ENCODE measurements around the gene PIK3R5. TPM values are rescaled to one million over a fixed set of nuclear protein-coding genes. Genes with fewer than 3 reads are reported as not detected.
A peak's percentile ranks its signal among the peaks of the same experiment; 100 is the strongest.
"Not testable (repeated sequence)": the region's sequence is repeated elsewhere in the genome, so short reads cannot be mapped to it uniquely, and the experiment has no call there.

Gene PIK3R5
- polyA plus RNA-seq, 2 of the 4 experiments (the other 2 are of a cell fraction) = 0.01 TPM; not detected in 1

DNA sequence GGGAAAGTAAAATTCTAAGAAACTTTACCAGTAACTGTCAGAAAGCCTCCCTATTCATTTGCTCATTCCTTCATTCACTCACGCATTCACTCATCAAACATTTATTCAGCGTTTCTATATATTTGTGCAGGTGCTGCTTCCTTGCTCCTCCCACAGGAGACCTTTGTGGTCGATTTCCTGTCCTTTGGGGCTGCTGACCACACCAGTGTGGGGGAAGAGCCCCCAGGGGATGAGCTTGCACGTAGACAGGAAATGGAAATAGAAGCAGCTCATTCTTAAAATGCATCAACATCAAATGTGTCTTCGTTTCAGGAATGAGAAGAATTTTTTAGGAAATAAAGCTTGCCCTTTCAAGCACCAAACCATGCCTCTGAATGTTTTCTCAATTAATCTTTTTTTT, 107.6 kb downstream of the PIK3R5 start:
- TF ChIP-seq JUNB (IDR thresholded peaks at IDR 0.05) (no peak), ZC3H11A (IDR thresholded peaks at IDR 0.05) (no peak), ZNF302 (CRISPR knock-in tag; IDR thresholded peaks at IDR 0.05) (no peak), CBX2 (IDR thresholded peaks at IDR 0.05; ENCODE audit: borderline replicate concordance, low read depth) (no peak), KDM1A (IDR thresholded peaks at IDR 0.05; ENCODE audit: low read depth) (no peak), EHMT2 (IDR thresholded peaks at IDR 0.05; ENCODE audit: low read depth) (no peak), TP53 (CRISPR knock-in tag; IDR thresholded peaks at IDR 0.05) (no peak), RCOR1 (IDR thresholded peaks at IDR 0.05; ENCODE audit: low read depth, low read length) (no peak)
- POLR2A ChIA-PET = no interaction called here
- Histone ChIP-seq H3K4me1 (peaks cover 8% of the 10 kb centered on the region; the same call in 1 of the 3 replicates), H3K27ac (no peak overlapping the region), H3K4me2 (no peak overlapping the region), H3K9me3 (no peaks in the 10 kb centered on the region), H3K4me3 (no peak overlapping the region)
- CTCF ChIA-PET = interaction anchor here (0.7 to 1.2 kb wide), 7 partner anchors 11 to 73 kb away, joined by 3 to 6 read pairs (median 3); no protein-coding TSS in a partner anchor
- DNase-seq (ENCODE audit: low read depth in 1 of 2, low spot score in 1 of 2) (no peak), FAIRE-seq (no peak), ATAC-seq (no peak)
- 35% methylated on average over 5 of the region's 5 CpGs for WGBS (ENCODE audit: missing lambda C conversion rate)

DNA sequence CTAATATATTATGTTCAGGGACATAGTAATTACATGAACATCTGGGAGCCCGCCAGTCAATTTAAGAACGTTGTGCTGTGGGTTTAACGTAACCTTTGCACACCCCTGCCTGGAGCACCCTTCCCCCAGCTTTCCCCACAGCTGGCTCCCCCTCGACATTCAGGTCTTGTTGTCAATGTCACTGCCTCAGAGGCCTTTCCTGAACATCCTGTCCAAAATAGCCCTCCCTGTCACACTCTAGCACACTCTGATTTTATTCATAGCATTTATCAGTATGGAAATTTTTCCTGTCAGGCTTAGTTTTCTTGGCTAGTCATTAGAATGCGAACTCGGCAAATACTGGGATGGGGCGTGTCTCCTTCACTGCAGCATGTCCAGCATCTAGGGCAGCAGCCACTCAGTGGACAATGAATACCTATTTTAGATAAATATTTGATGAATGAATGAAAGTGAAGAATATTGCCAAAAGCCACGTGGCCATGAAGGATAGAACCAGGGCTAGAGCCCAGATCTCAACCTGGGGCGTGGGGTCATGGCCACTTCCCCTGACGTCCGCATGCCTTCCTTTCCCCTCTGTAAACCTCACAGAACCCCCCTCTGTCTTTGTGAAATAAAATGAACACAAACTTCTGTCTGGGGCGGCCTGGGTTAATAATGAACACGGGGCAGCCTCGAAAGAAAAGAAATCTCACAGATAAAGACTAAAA, 108.5 kb downstream of the PIK3R5 start:
- ChIA-PET POLR2A (no interaction called here), CTCF (interaction anchor here (0.7 to 1.0 kb wide), 2 partner anchors 31 to 71 kb away, joined by 3 to 4 read pairs; no protein-coding TSS in a partner anchor)
- 40% methylated on average over 14 of the region's 14 CpGs for WGBS (ENCODE audit: missing lambda C conversion rate)
- no peak for ATAC-seq
- H3K9me3 ChIP-seq = no peaks in the 10 kb centered on the region
- peaks cover 8% of the 10 kb centered on the region; the same call in 1 of the 3 replicates for H3K4me1 ChIP-seq
- peak overlapping the region; percentile 39 for H3K4me2 ChIP-seq
- H3K27ac ChIP-seq = no peak overlapping the region
- DNase-seq (ENCODE audit: low read depth in 1 of 2, low spot score in 1 of 2) = no peak
- TF ChIP-seq MAFK (IDR thresholded peaks at IDR 0.05; ENCODE audit: partially characterized antibody) (peak; percentile 29), KDM1A (IDR thresholded peaks at IDR 0.05; ENCODE audit: low read depth) (no peak)
- FAIRE-seq = no peak
- H3K4me3 ChIP-seq = no peak overlapping the region

DNA sequence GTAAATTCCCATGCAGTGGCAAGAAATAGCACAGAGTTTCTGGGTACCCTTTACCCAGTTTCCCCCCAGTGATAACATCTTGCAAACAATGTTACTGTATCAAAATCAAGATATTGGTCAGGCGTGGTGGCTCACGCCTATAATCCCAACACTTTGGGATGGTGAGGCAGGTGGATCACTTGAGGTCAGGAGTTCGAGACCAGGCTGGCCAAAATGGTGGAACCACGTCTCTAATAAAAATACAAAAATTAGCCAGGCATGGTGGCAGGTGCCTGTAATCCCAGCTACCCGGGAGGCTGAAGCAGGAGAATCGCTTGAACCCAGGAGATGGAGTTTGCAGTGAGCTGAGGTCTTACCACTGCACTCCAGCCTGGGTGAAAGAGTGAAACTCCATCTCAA, 109.3 kb downstream of the PIK3R5 start:
- CTCF ChIA-PET; H3K9me3 ChIP-seq; ATAC-seq; H3K4me1 ChIP-seq; H3K4me3 ChIP-seq; H3K27ac ChIP-seq; DNase-seq (ENCODE audit: low read depth in 1 of 2, low spot score in 1 of 2); POLR2A ChIA-PET; FAIRE-seq; H3K4me2 ChIP-seq: not testable (repeated sequence)
- 56% methylated on average over 6 of the region's 6 CpGs for WGBS (ENCODE audit: missing lambda C conversion rate)

DNA sequence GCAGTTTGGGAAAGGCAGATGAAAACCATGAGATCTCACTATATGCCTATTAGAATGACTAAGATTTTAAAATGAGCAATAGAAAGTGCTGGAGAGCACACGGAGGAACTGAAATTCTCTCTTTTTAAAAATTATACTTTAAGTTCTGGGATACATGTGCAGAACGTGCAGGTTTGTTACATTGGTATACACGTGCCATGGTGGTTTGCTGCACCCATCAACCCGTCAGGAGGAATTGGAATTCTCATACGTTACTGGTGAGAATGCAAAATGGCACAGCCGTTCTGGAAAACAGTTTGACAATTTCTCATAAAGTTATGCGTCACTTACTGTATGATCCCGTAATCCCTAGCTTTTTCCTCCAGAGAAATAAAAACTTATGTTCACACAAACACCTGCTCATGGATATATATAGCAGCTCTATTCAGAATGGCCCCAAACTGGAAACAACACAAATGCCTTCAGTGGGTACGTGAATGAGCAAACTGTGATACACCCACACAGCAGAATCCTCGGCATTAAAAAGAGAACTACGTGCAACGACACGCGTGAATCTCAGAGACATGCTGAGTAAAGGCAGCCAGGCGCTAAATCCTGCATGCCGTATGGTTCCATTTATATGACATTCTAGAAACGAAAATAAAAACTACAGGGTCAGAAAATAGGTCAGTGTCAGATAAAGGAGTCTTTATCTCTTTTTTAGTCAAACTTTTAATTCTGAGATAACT, 109.9 kb downstream of the PIK3R5 start:
- no peak for DNase-seq (ENCODE audit: low read depth in 1 of 2, low spot score in 1 of 2)
- WGBS (ENCODE audit: missing lambda C conversion rate) = 66% methylated on average over 17 of the region's 17 CpGs
- CTCF ChIA-PET = no interaction called here
- TF ChIP-seq GATA3 (IDR thresholded peaks at IDR 0.05; ENCODE audit: borderline replicate concordance) (no peak), RCOR1 (IDR thresholded peaks at IDR 0.05; ENCODE audit: low read depth, low read length) (no peak)
- no peak for ATAC-seq
- Histone ChIP-seq H3K4me1 (peaks cover 8% of the 10 kb centered on the region; the same call in 1 of the 3 replicates), H3K4me2 (no peak overlapping the region), H3K27ac (no peak overlapping the region), H3K4me3 (no peak overlapping the region), H3K9me3 (no peaks in the 10 kb centered on the region)
- POLR2A ChIA-PET = no interaction called here
- no peak for FAIRE-seq

DNA sequence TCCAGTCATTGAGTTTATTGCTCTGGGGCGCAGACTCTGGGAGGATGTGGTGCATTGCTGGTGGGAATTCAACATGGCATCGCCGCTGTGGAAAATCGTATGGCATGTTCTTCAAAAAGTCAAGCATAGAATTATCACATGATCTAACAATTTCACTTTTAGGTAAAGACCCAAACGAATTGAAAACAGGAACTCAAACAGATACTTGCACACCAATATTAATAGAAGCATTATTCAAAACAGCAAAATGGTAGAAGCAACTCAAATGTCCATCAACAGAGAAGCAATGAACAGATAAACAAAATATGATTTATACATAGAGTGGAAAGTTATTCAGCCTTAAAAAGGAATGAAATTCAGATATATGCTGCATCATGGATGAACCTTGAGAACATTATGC, 113.9 kb downstream of the PIK3R5 start:
- no peak overlapping the region for H3K4me2 ChIP-seq
- H3K4me3 ChIP-seq = no peak overlapping the region
- H3K4me1 ChIP-seq = no peaks in the 10 kb centered on the region
- H3K9me3 ChIP-seq = no peaks in the 10 kb centered on the region
- FAIRE-seq = no peak
- no peak for ATAC-seq
- no peak for DNase-seq (ENCODE audit: low read depth in 1 of 2, low spot score in 1 of 2)
- WGBS (ENCODE audit: missing lambda C conversion rate) = 67% methylated on average over 5 of the region's 5 CpGs
- TF ChIP-seq, protein P1, sequence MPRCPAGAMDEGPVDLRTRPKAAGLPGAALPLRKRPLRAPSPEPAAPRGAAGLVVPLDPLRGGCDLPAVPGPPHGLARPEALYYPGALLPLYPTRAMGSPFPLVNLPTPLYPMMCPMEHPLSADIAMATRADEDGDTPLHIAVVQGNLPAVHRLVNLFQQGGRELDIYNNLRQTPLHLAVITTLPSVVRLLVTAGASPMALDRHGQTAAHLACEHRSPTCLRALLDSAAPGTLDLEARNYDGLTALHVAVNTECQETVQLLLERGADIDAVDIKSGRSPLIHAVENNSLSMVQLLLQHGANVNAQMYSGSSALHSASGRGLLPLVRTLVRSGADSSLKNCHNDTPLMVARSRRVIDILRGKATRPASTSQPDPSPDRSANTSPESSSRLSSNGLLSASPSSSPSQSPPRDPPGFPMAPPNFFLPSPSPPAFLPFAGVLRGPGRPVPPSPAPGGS (IDR thresholded peaks at IDR 0.05) = no peak
- no peak for TF ChIP-seq BHLHE40 (IDR thresholded peaks at IDR 0.05; ENCODE audit: low read depth, low read length)
- TF ChIP-seq, protein P2, sequence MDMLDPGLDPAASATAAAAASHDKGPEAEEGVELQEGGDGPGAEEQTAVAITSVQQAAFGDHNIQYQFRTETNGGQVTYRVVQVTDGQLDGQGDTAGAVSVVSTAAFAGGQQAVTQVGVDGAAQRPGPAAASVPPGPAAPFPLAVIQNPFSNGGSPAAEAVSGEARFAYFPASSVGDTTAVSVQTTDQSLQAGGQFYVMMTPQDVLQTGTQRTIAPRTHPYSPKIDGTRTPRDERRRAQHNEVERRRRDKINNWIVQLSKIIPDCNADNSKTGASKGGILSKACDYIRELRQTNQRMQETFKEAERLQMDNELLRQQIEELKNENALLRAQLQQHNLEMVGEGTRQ (IDR thresholded peaks at IDR 0.05) = no peak
- no peak for TF ChIP-seq EHMT2 (IDR thresholded peaks at IDR 0.05; ENCODE audit: low read depth)
- no peak for TF ChIP-seq NPAS2 (CRISPR knock-in tag; IDR thresholded peaks at IDR 0.05; ENCODE audit: borderline replicate concordance)
- no peak for TF ChIP-seq MAZ (IDR thresholded peaks at IDR 0.05; ENCODE audit: borderline replicate concordance, low read depth, low read length)
- TF ChIP-seq RFX5 (IDR thresholded peaks at IDR 0.05) = no peak
- no peak for TF ChIP-seq CHD2 (IDR thresholded peaks at IDR 0.05; ENCODE audit: low read length, partially characterized antibody)
- POLR2A ChIA-PET = no interaction called here
- CTCF ChIA-PET = no interaction called here
- H3K27ac ChIP-seq = no peak overlapping the region

Data from A549 (cell line).